ENCODE data around the gene DPYSL5. TPM values are rescaled to one million over a fixed set of nuclear protein-coding genes. Genes with fewer than 3 reads are reported as not detected.

Gene DPYSL5
- total and polyA plus RNA-seq, 2 donors (not counting 3 experiments of a cell fraction or from before 2014, with no cell fraction given) = not detected

DNA sequence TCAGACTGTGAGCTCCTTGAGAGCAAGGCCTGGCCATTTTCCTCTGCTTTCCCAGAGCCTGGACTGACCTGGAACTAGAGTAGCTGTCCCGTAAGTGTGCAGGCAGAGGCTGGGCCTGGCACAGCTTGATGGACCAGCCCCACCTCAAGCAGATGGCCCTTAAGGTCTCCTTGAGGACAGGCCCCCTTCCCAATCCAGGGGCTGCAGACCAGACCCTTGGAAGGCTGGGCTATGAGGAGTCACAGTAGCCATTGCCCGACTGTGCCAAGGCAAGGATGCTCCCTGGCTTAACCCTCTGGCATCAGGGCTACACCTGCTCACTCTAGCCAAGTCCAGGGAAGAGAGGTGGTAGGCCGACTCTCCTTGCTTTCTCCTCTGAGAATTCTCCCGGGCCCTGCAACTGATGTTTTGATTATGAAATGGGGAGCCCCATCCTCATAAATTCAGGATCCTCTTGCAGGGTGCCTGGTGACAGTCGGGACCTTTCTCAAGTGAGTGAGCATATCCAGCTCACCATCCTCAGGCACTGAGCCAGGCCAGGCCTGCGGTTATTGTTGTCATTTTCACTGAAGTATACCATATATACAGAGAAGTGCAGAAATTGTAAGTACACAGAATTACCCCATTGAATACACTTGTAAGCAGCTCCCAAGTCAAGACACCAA lies 51.7 kb downstream of the DPYSL5 start:
- Histone ChIP-seq H3K9me3 (replicated peaks; ENCODE audit: control insufficient read depth, insufficient read depth, low read length) (no peaks in the 10 kb centered on the region), H3K79me2 (ENCODE audit: control insufficient read depth, insufficient read depth, low read length) (no peaks in the 10 kb centered on the region), H3K36me3 (ENCODE audit: control insufficient read depth in 2 of 2, extremely low read depth in 1 of 2, insufficient read depth in 2 of 2, low read length in 2 of 2) (no peaks in the 10 kb centered on the region), H3K27me3 (ENCODE audit: control insufficient read depth in 2 of 2, insufficient read depth in 2 of 2, low read length in 2 of 2) (peaks cover 11 to 12% of the 10 kb centered on the region in 2 experiments), H3K4me2 (ENCODE audit: insufficient read depth, low read length) (no peak overlapping the region), H3K4me1 (ENCODE audit: control insufficient read depth, extremely low read depth, insufficient read depth, low read length) (no peaks in the 10 kb centered on the region), H2AFZ (ENCODE audit: low read depth, low read length) (no peak overlapping the region), H3K9me1 (replicated peaks; ENCODE audit: control insufficient read depth, extremely low read depth, insufficient read depth, low read length) (no peaks in the 10 kb centered on the region), H4K20me1 (replicated peaks; ENCODE audit: control insufficient read depth, extremely low read depth, insufficient read depth, low read length) (no peaks in the 10 kb centered on the region), H3K27ac (ENCODE audit: insufficient read depth, low read depth, low read length) (no peak overlapping the region), H3K9ac (replicated peaks; ENCODE audit: extremely low read depth, insufficient read depth, low read length) (no peak overlapping the region), H3K4me3 (replicated peaks in 1 of 3; ENCODE audit: insufficient read depth in 1 of 3, low read depth in 1 of 3, low read length in 3 of 3) (no peak overlapping the region)
- FAIRE-seq (no peak), DNase-seq (ENCODE audit: low read depth, low spot score) (no peak)
- no TSS peak for BruUV-seq (replicated peaks)
- POLR2A ChIA-PET = no interaction called here
- CTCF ChIA-PET = interaction anchor here (0.9 to 1.8 kb wide), 2 partner anchors 23 to 54 kb away, joined by 4 read pairs; no protein-coding TSS in a partner anchor
- no peak for TF ChIP-seq EZH2 (IDR thresholded peaks at IDR 0.05; ENCODE audit: borderline replicate concordance, low read depth, low read length, severe bottlenecking)
- no peak for TF ChIP-seq POLR2A (IDR thresholded peaks at IDR 0.05; ENCODE audit: low read depth, low read length)
- TF ChIP-seq, protein P1, sequence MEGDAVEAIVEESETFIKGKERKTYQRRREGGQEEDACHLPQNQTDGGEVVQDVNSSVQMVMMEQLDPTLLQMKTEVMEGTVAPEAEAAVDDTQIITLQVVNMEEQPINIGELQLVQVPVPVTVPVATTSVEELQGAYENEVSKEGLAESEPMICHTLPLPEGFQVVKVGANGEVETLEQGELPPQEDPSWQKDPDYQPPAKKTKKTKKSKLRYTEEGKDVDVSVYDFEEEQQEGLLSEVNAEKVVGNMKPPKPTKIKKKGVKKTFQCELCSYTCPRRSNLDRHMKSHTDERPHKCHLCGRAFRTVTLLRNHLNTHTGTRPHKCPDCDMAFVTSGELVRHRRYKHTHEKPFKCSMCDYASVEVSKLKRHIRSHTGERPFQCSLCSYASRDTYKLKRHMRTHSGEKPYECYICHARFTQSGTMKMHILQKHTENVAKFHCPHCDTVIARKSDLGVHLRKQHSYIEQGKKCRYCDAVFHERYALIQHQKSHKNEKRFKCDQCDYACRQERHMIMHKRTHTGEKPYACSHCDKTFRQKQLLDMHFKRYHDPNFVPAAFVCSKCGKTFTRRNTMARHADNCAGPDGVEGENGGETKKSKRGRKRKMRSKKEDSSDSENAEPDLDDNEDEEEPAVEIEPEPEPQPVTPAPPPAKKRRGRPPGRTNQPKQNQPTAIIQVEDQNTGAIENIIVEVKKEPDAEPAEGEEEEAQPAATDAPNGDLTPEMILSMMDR (IDR thresholded peaks at IDR 0.05; ENCODE audit: extremely low read depth in 1 of 2, insufficient read depth in 1 of 2, low read depth in 1 of 2, low read length in 2 of 2) = no peak
- no peak for TF ChIP-seq JUN (IDR thresholded peaks at IDR 0.05; ENCODE audit: borderline replicate concordance, insufficient read depth, insufficient read length, low read depth)
- TF ChIP-seq, protein P2, sequence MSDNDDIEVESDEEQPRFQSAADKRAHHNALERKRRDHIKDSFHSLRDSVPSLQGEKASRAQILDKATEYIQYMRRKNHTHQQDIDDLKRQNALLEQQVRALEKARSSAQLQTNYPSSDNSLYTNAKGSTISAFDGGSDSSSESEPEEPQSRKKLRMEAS (IDR thresholded peaks at IDR 0.05; ENCODE audit: insufficient read depth, insufficient read length) = no peak
- no peak for TF ChIP-seq GATA2 (IDR thresholded peaks at IDR 0.05; ENCODE audit: insufficient read depth, insufficient read length, low read depth, low read length)
- no peak for TF ChIP-seq FOS (IDR thresholded peaks at IDR 0.05; ENCODE audit: borderline replicate concordance, insufficient read depth, low read length)
- intact Hi-C loops (cut with micrococcal nuclease) = loop anchor here (10.0 kb wide), 1 partner anchor 1255 kb away; no protein-coding TSS in a partner anchor
- dilution Hi-C loops (cut with MboI; ENCODE audit: extremely low pct_ligation_motif_present, low sequenced_read_pairs) = no loop called here
